Muscle of leg (tissue), 11 donors: ENCODE results near the gene LAG3. TPM values are rescaled to one million over a fixed set of nuclear protein-coding genes. Genes with fewer than 3 reads are reported as not detected.

ENCODE experiments used
- DNase-seq: peaks from one replicate; pipeline ENCODE4 v3.0.0; 2013
- H3K27ac ChIP-seq: one replicate; pipeline ENCODE4 v1.5.1; 2013; ENCODE audit warnings: mild to moderate bottlenecking, low read length, control low read depth
- H3K27me3 ChIP-seq: one replicate; pipeline ENCODE4 v1.6.1; 2013; ENCODE audit warnings: low read length; ENCODE audit not compliant: control insufficient read depth, insufficient read depth
- H3K36me3 ChIP-seq: one replicate; pipeline ENCODE4 v1.6.1; 2013; ENCODE audit warnings: low read length; ENCODE audit not compliant: control insufficient read depth, insufficient read depth
- H3K4me1 ChIP-seq: one replicate; pipeline ENCODE4 v1.6.1; 2013; ENCODE audit warnings: low read length; ENCODE audit not compliant: control insufficient read depth, insufficient read depth
- H3K4me3 ChIP-seq: one replicate; pipeline ENCODE4 v1.5.1; 2013; ENCODE audit warnings: low read length, control low read depth
- H3K9me3 ChIP-seq: replicated peaks from 2 replicates; pipeline ENCODE4 v1.6.1; 2013; ENCODE audit warnings: low read depth, low read length; ENCODE audit not compliant: control insufficient read depth
- WGBS: methylation state at CpG from one replicate; pipeline ENCODE4 v1.1.5; 2013; ENCODE audit warnings: missing lambda C conversion rate; ENCODE audit not compliant: insufficient coverage; 5-methylcytosine and 5-hydroxymethylcytosine counted together
- polyA plus RNA-seq, 8 donors: library from polyadenylated mRNA; unstranded; fragments of 120-200 nt; gene quantifications; one replicate each; pipeline versions ENCODE4 v1.2.1 to v1.2.3, GENCODE V29; 2013; ENCODE audit warnings: inconsistent platforms in 1 of 8, low replicate concordance in 1 of 8; ENCODE audit not compliant: insufficient read length in 8 of 8, insufficient read depth in 1 of 8
- total RNA-seq: library from RNA; stranded (reverse); fragments of 120-200 nt; gene quantifications from one replicate; pipeline ENCODE4 v1.2.4, GENCODE V29; 2013

LAG3 gene
- total and polyA plus RNA-seq, 9 donors: 0.18 to 1.2 (median 0.67) TPM

GRCh38 chr12:6752921-6753771 lies 19.2 kb upstream of the LAG3 start, which contains the start of gene MLF2:
MLF2 (minus strand) TSS chr12:6753141; CDS start chr12:6752334, 807 bp downstream.
- under 1% methylated on average over 42 of the region's 62 CpGs for WGBS
- peak within 1 kb of the TSS; percentile 100 for H3K4me3 ChIP-seq
- H3K4me1 ChIP-seq: peaks cover 19% of the 10 kb centered on the region
- H3K27me3 ChIP-seq: no peaks in the 10 kb centered on the region
- H3K9me3 ChIP-seq: no peaks in the 10 kb centered on the region
- DNase-seq: peak; percentile 99
- peaks cover 39% of the 10 kb centered on the region for H3K36me3 ChIP-seq
- H3K27ac ChIP-seq: peak within 1 kb of the TSS; percentile 100

- 17% methylated on average over 1 of the region's 7 CpGs for WGBS
- Histone ChIP-seq H3K4me3 (peak overlapping the region; percentile 100), H3K27me3 (no peaks in the 10 kb centered on the region), H3K36me3 (peaks cover 32% of the 10 kb centered on the region), H3K9me3 (no peaks in the 10 kb centered on the region), H3K27ac (peak overlapping the region; percentile 100), H3K4me1 (peaks cover 23% of the 10 kb centered on the region)
- DNase-seq: no peak
Observed at GRCh38 chr12:6753772-6754356, 18.5 kb upstream of the LAG3 start.

GRCh38 chr12:6754411-6754810 lies 17.9 kb upstream of the LAG3 start:
- H3K27me3 ChIP-seq: no peaks in the 10 kb centered on the region
- peak overlapping the region; percentile 100 for H3K27ac ChIP-seq
- DNase-seq: no peak
- H3K36me3 ChIP-seq: peaks cover 27% of the 10 kb centered on the region
- H3K4me3 ChIP-seq: no peak overlapping the region
- H3K9me3 ChIP-seq: no peaks in the 10 kb centered on the region
- 94% methylated on average over 2 of the region's 2 CpGs for WGBS
- H3K4me1 ChIP-seq: peaks cover 23% of the 10 kb centered on the region

GRCh38 chr12:6757028-6757690 lies 15.2 kb upstream of the LAG3 start:
- 65% methylated on average over 5 of the region's 8 CpGs for WGBS
- Histone ChIP-seq H3K4me3 (no peak overlapping the region), H3K9me3 (no peaks in the 10 kb centered on the region), H3K4me1 (peaks cover 14% of the 10 kb centered on the region), H3K27ac (no peak overlapping the region), H3K27me3 (no peaks in the 10 kb centered on the region), H3K36me3 (no peaks in the 10 kb centered on the region)
- no peak for DNase-seq

- Histone ChIP-seq H3K27me3 (no peaks in the 10 kb centered on the region), H3K4me3 (no peak overlapping the region), H3K27ac (no peak overlapping the region), H3K4me1 (peaks cover 15% of the 10 kb centered on the region), H3K36me3 (no peaks in the 10 kb centered on the region), H3K9me3 (no peaks in the 10 kb centered on the region)
- no peak for DNase-seq
- WGBS: 56% methylated on average over 9 of the region's 9 CpGs
Observed at GRCh38 chr12:6758506-6759095, 13.7 kb upstream of the LAG3 start.

- DNase-seq: no peak
- Histone ChIP-seq H3K9me3 (no peaks in the 10 kb centered on the region), H3K36me3 (no peaks in the 10 kb centered on the region), H3K4me3 (no peak overlapping the region), H3K4me1 (peaks cover 21% of the 10 kb centered on the region), H3K27ac (no peak overlapping the region), H3K27me3 (no peaks in the 10 kb centered on the region)
- WGBS: 64% methylated on average over 5 of the region's 5 CpGs
Observed at GRCh38 chr12:6759741-6760140, 12.6 kb upstream of the LAG3 start.

GRCh38 chr12:6763380-6763779 lies 8.9 kb upstream of the LAG3 start:
- DNase-seq: no peak
- no peaks in the 10 kb centered on the region for H3K9me3 ChIP-seq
- H3K27ac ChIP-seq: peak overlapping the region; percentile 99
- peak overlapping the region; percentile 22 for H3K4me3 ChIP-seq
- no CpG with 5 or more reads among the region's 4 CpGs for WGBS
- peaks cover 2% of the 10 kb centered on the region for H3K27me3 ChIP-seq
- H3K36me3 ChIP-seq: peaks cover 6% of the 10 kb centered on the region
- peaks cover 40% of the 10 kb centered on the region for H3K4me1 ChIP-seq

GRCh38 chr12:6764011-6764828 lies 8.1 kb upstream of the LAG3 start:
- H3K4me3 ChIP-seq: peak overlapping the region; percentile 22
- peaks cover 7% of the 10 kb centered on the region for H3K36me3 ChIP-seq
- no peaks in the 10 kb centered on the region for H3K9me3 ChIP-seq
- peaks cover 45% of the 10 kb centered on the region for H3K4me1 ChIP-seq
- 0% methylated on average over 12 of the region's 16 CpGs for WGBS
- peak; percentile 99 for DNase-seq
- peaks cover 2% of the 10 kb centered on the region for H3K27me3 ChIP-seq
- peak overlapping the region; percentile 99 for H3K27ac ChIP-seq

- Histone ChIP-seq H3K4me3 (peak overlapping the region; percentile 55), H3K27ac (peak overlapping the region; percentile 99), H3K9me3 (no peaks in the 10 kb centered on the region), H3K4me1 (peaks cover 51% of the 10 kb centered on the region), H3K36me3 (peaks cover 16% of the 10 kb centered on the region), H3K27me3 (peaks cover 2% of the 10 kb centered on the region)
- 32% methylated on average over 6 of the region's 7 CpGs for WGBS
- DNase-seq: no peak
Observed at GRCh38 chr12:6765048-6765633, 7.2 kb upstream of the LAG3 start.
